ENCODE results near the gene NISCH.

GRCh38 chr3:52479877-52480575 is 24.6 kb downstream of the NISCH start:
- TF ChIP-seq CTCF (IDR thresholded peaks at IDR 0.05; ENCODE audit: insufficient read depth, low read length, poor library complexity, severe bottlenecking) (no peak), EZH2phosphoT487 (conservative IDR thresholded peaks at IDR 0.05; ENCODE audit: low read length) (no peak)

Measured in SU-DHL-6 (cell line).